Cardiac muscle cell (in vitro differentiated cells and primary cell): ENCODE results near the gene KCNMA1. TPM values are rescaled to one million over a fixed set of nuclear protein-coding genes. Genes with fewer than 3 reads are reported as not detected.
A peak's percentile ranks its signal among the peaks of the same experiment; 100 is the strongest.

Experiments used
- DNase-seq, 2 donors: peaks; one replicate each; pipeline versions ENCODE4 v3.0.0 to v3.0.0-alpha.2; 2010 to 2017; ENCODE audit warnings: low read depth in 1 of 2, low spot score in 1 of 2
- H3K27ac ChIP-seq: fragments of 200-600 bp; sonication (generic); 2 replicates; pipeline ENCODE4 v1.5.1; 2016
- H3K27me3 ChIP-seq: fragments of 200-600 bp; sonication (generic); 2 replicates; pipeline ENCODE4 v1.6.0; 2016; ENCODE audit warnings: control low read depth
- H3K36me3 ChIP-seq: fragments of 200-600 bp; sonication (generic); 2 replicates; pipeline ENCODE4 v1.5.1; 2016; ENCODE audit warnings: control low read depth
- H3K4me1 ChIP-seq: fragments of 200-600 bp; sonication (generic); 2 replicates; pipeline ENCODE4 v1.8.1; 2017; ENCODE audit warnings: low read depth, mild to moderate bottlenecking, mixed run types
- H3K4me3 ChIP-seq: fragments of 200-600 bp; sonication (generic); 2 replicates; pipeline ENCODE4 v1.5.1; 2016; ENCODE audit warnings: mild to moderate bottlenecking
- H3K9me3 ChIP-seq: fragments of 200-600 bp; sonication (generic); 2 replicates; pipeline ENCODE4 v1.5.1; 2017; ENCODE audit warnings: low read depth, mild to moderate bottlenecking, control low read depth
- CTCF ChIP-seq: IDR thresholded peaks from 2 replicates; pipeline ENCODE4 v1.5.1; 2012; ENCODE audit warnings: low read depth, mild to moderate bottlenecking, low read length
- polyA plus RNA-seq: library from polyadenylated mRNA; unstranded; fragments of >200 nt; fragmentation: Nextera tagmentation; extraction: Ambion mirVana; gene quantifications from 2 replicates; pipeline ENCODE4 v1.2.1, GENCODE V29; 2016
- total RNA-seq: library from RNA; depleted of rRNA; stranded (reverse); fragments of >200 nt; gene quantifications from 2 replicates; pipeline ENCODE4 v1.2.3, GENCODE V29; 2016

KCNMA1 gene
- total and polyA plus RNA-seq, 2 experiments from 2014 or later = 1.8 to 1.9 TPM

- Histone ChIP-seq H3K4me1 (peaks cover 19% of the 10 kb centered on the region), H3K4me3 (no peak overlapping the region), H3K27me3 (no peaks in the 10 kb centered on the region), H3K27ac (no peak overlapping the region), H3K9me3 (no peaks in the 10 kb centered on the region), H3K36me3 (no peaks in the 10 kb centered on the region)
- DNase-seq = peak in 1 of 2 donors; percentile 13
- no peak for TF ChIP-seq CTCF
These were observed 122.7 kb downstream of the KCNMA1 start for GRCh38 chr10:77514870-77515269.

GRCh38 chr10:77513781-77514331, 123.8 kb downstream of the KCNMA1 start:
- Histone ChIP-seq H3K27me3 (no peaks in the 10 kb centered on the region), H3K36me3 (no peaks in the 10 kb centered on the region), H3K9me3 (no peaks in the 10 kb centered on the region), H3K4me1 (peaks cover 19% of the 10 kb centered on the region), H3K4me3 (no peak overlapping the region), H3K27ac (peak overlapping the region; percentile 4)
- peak; percentile 36 to 70 for DNase-seq
- TF ChIP-seq CTCF = no peak

GRCh38 chr10:77513220-77513619, 124.4 kb downstream of the KCNMA1 start:
- no peak overlapping the region for H3K27ac ChIP-seq
- H3K36me3 ChIP-seq = no peaks in the 10 kb centered on the region
- H3K4me3 ChIP-seq = no peak overlapping the region
- no peaks in the 10 kb centered on the region for H3K27me3 ChIP-seq
- no peak for DNase-seq
- no peaks in the 10 kb centered on the region for H3K9me3 ChIP-seq
- peaks cover 19% of the 10 kb centered on the region for H3K4me1 ChIP-seq
- TF ChIP-seq CTCF = no peak

GRCh38 chr10:77512219-77512578, 125.4 kb downstream of the KCNMA1 start:
- no peaks in the 10 kb centered on the region for H3K27me3 ChIP-seq
- H3K4me3 ChIP-seq = no peak overlapping the region
- no peaks in the 10 kb centered on the region for H3K36me3 ChIP-seq
- DNase-seq = no peak
- H3K4me1 ChIP-seq = peaks cover 19% of the 10 kb centered on the region
- H3K27ac ChIP-seq = no peak overlapping the region
- H3K9me3 ChIP-seq = no peaks in the 10 kb centered on the region
- TF ChIP-seq CTCF = no peak

GRCh38 chr10:77511498-77512218, 126.0 kb downstream of the KCNMA1 start:
- no peak overlapping the region for H3K27ac ChIP-seq

More at GRCh38 chr10:77511498-77512218, 126.0 kb downstream of the KCNMA1 start:
- DNase-seq = peak in 1 of 2 donors; percentile 29
- H3K4me3 ChIP-seq = no peak overlapping the region
- no peaks in the 10 kb centered on the region for H3K27me3 ChIP-seq
- no peaks in the 10 kb centered on the region for H3K9me3 ChIP-seq
- no peaks in the 10 kb centered on the region for H3K36me3 ChIP-seq
- TF ChIP-seq CTCF = no peak
- H3K4me1 ChIP-seq = peaks cover 19% of the 10 kb centered on the region
